DMS114 treated with DMSO at 0.1 percent for 48 hours (cell line): ENCODE data around the gene TIAM1.

Experiments
- DNase-seq: peaks from one replicate; lab custom pipeline; 2025; ENCODE audit not compliant: unreplicated experiment; lab: John Stamatoyannopoulos, UW

TIAM1 gene

GRCh38 chr21:31181082-31181750 lies 162.8 kb downstream of the TIAM1 start:
- DNase-seq: no peak

GRCh38 chr21:31180256-31181081 lies 163.6 kb downstream of the TIAM1 start:
- peak; percentile 30 for DNase-seq

GRCh38 chr21:31176725-31177124 lies 167.3 kb downstream of the TIAM1 start:
- no peak for DNase-seq

GRCh38 chr21:31176080-31176551 lies 167.9 kb downstream of the TIAM1 start:
- no peak for DNase-seq

- DNase-seq: no peak
These were observed 170.0 kb downstream of the TIAM1 start for GRCh38 chr21:31173881-31174555.

GRCh38 chr21:31172328-31172727 lies 171.7 kb downstream of the TIAM1 start:
- no peak for DNase-seq

- no peak for DNase-seq
These were observed 179.1 kb downstream of the TIAM1 start for GRCh38 chr21:31164713-31165694.

- no peak for DNase-seq
These were observed 181.2 kb downstream of the TIAM1 start for GRCh38 chr21:31162827-31163226.

- DNase-seq: no peak
These were observed 181.9 kb downstream of the TIAM1 start for GRCh38 chr21:31162079-31162699.

- no peak for DNase-seq
These were observed 182.9 kb downstream of the TIAM1 start for GRCh38 chr21:31161157-31161556.

- no peak for DNase-seq
These were observed 184.3 kb downstream of the TIAM1 start for GRCh38 chr21:31159808-31160207.

GRCh38 chr21:31158789-31159581 lies 185.1 kb downstream of the TIAM1 start:
- no peak for DNase-seq

GRCh38 chr21:31157756-31158155 lies 186.3 kb downstream of the TIAM1 start:
- DNase-seq: no peak

GRCh38 chr21:31156662-31157061 lies 187.4 kb downstream of the TIAM1 start:
- DNase-seq: no peak

- DNase-seq: no peak
These were observed 187.9 kb downstream of the TIAM1 start for GRCh38 chr21:31156169-31156568.

GRCh38 chr21:31151156-31152045 lies 192.7 kb downstream of the TIAM1 start:
- no peak for DNase-seq

- no peak for DNase-seq
These were observed 198.8 kb downstream of the TIAM1 start for GRCh38 chr21:31145274-31145673.

- no peak for DNase-seq
These were observed 201.0 kb downstream of the TIAM1 start for GRCh38 chr21:31143036-31143435.
